ENCODE results near the gene DOCK3. TPM values are rescaled to one million over a fixed set of nuclear protein-coding genes. Genes with fewer than 3 reads are reported as not detected.

The DOCK3 gene
- total RNA-seq, 3 donors from 2014 or later: 0.17 to 6.1 (median 0.20) TPM

- TF ChIP-seq CTCF (IDR thresholded peaks at IDR 0.05): no peak
- peaks cover 34% of the 10 kb centered on the region for H3K4me1 ChIP-seq (ENCODE audit: low read depth)
- no peaks in the 10 kb centered on the region for H3K36me3 ChIP-seq (ENCODE audit: low read depth)
- DNase-seq (no peak), ATAC-seq (no peak)
- H3K4me3 ChIP-seq: no peak overlapping the region
- H3K9me3 ChIP-seq: no peaks in the 10 kb centered on the region
- intact Hi-C loops (cut with DNase I, micrococcal nuclease): no loop called here
Measured at GRCh38 chr3:51396401-51396800, 721.7 kb downstream of the DOCK3 start.

GRCh38 chr3:51397392-51397791 lies 722.7 kb downstream of the DOCK3 start:
- no peak for DNase-seq
- H3K9me3 ChIP-seq: no peaks in the 10 kb centered on the region
- TF ChIP-seq CTCF (IDR thresholded peaks at IDR 0.05): no peak
- H3K4me1 ChIP-seq (ENCODE audit: low read depth): peaks cover 27% of the 10 kb centered on the region
- no peak overlapping the region for H3K4me3 ChIP-seq
- no peak for ATAC-seq
- H3K36me3 ChIP-seq (ENCODE audit: low read depth): no peaks in the 10 kb centered on the region
- intact Hi-C loops (cut with DNase I, micrococcal nuclease): no loop called here

GRCh38 chr3:51398595-51399310 lies 724.0 kb downstream of the DOCK3 start:
- Histone ChIP-seq H3K4me3 (no peak overlapping the region), H3K4me1 (ENCODE audit: low read depth) (peaks cover 15% of the 10 kb centered on the region), H3K36me3 (ENCODE audit: low read depth) (no peaks in the 10 kb centered on the region), H3K9me3 (no peaks in the 10 kb centered on the region)
- ATAC-seq (no peak), DNase-seq (no peak)
- TF ChIP-seq CTCF (IDR thresholded peaks at IDR 0.05): no peak
- intact Hi-C loops (cut with DNase I, micrococcal nuclease): no loop called here

GRCh38 chr3:51400166-51400565 lies 725.4 kb downstream of the DOCK3 start:
- H3K9me3 ChIP-seq: no peaks in the 10 kb centered on the region
- intact Hi-C loops (cut with DNase I, micrococcal nuclease): no loop called here
- peak in 1 of 3 donors; percentile 36 for DNase-seq
- ATAC-seq: peak; percentile 86
- H3K4me3 ChIP-seq: no peak overlapping the region
- H3K36me3 ChIP-seq (ENCODE audit: low read depth): no peaks in the 10 kb centered on the region
- H3K4me1 ChIP-seq (ENCODE audit: low read depth): peaks cover 5% of the 10 kb centered on the region
- no peak for TF ChIP-seq CTCF (IDR thresholded peaks at IDR 0.05)

GRCh38 chr3:51401735-51402134 lies 727.0 kb downstream of the DOCK3 start:
- Histone ChIP-seq H3K4me1 (ENCODE audit: low read depth) (no peaks in the 10 kb centered on the region), H3K4me3 (no peak overlapping the region), H3K9me3 (no peaks in the 10 kb centered on the region), H3K36me3 (ENCODE audit: low read depth) (no peaks in the 10 kb centered on the region)
- DNase-seq (no peak), ATAC-seq (no peak)
- intact Hi-C loops (cut with DNase I, micrococcal nuclease): no loop called here
- no peak for TF ChIP-seq CTCF (IDR thresholded peaks at IDR 0.05)

All from mucosa of descending colon (tissue), 3 donors.